Embryonic facial prominence (tissue), 1 donor: Measurements from ENCODE around the gene PKP4.

Source experiments
- DNase-seq: peaks from one replicate; pipeline ENCODE4 v3.0.0-alpha.2; 2016; ENCODE audit errors: extremely low spot score

The PKP4 gene

DNA sequence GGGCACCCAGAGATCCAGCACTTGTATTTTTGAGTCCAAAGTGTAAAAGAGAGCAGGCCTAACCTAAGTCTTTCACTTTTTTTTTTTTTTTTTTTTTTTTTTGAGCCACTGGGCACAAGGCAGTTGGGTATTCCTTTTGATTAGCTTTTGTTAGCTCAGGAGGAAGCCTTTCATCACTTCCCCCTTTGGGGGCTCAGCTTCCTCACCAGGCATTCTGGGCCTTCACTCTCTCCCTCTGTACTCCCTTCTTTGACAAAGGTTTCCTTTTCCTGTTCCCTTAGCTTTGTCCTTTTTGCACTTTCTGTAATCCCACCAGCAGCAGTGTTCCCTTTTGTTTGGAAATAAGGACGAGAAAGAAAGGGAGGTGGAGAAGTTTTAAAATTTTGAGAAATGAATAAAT, 88.2 kb downstream of the PKP4 start:
- no peak for DNase-seq

DNA sequence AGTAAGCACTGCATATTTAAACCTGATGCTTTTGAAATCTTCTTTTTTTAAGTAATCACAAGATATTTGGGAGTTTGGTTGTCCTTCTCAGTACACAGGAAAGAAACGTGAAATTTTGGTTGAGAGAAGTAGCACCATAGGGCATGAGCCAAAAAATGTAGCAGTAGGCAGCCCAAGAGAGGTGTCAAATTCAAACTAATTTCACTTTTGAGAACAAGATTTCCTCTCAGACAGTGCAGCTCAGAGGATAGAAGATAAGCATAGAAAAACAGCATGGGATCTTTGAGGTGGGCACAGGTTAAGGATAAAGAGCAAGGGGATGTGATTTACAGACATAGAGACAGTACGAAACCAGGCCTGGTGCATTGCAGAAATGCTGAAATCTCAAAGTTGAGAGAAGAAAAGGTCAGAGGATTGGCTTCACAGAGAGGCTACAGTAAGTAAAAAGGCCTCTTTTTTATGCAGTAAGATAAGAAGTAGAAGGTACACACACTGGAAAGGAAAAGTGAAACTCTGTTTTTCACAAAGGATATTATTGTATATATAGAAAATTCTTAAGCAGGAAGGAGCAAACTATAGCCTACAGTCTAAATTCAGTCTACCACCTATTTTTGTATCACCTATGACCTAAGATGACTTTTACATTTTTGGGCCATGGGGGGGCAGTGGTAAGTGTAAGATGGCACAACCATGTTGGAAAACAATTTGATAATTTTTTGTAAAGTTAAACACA, 89.8 kb downstream of the PKP4 start:
- DNase-seq: no peak

DNA sequence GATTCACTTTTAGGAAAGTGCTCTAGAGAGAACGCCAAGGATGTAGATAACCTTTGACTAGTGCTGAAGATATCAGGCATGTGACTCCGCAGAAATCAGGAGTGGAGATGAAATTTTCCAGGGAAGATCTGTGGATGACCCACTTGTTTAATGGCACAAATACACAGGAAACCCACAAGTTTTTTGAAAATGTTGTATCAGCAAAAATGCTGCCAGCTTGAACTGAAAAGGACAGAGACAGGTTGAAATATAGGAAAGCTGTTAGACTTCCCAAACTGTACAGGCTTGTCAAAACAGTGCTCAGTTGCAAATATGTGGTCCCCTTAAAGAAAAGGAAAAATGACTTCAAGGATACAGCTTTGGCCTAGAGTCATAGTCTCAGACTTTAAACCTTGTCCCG, 96.5 kb downstream of the PKP4 start:
- DNase-seq: no peak

DNA sequence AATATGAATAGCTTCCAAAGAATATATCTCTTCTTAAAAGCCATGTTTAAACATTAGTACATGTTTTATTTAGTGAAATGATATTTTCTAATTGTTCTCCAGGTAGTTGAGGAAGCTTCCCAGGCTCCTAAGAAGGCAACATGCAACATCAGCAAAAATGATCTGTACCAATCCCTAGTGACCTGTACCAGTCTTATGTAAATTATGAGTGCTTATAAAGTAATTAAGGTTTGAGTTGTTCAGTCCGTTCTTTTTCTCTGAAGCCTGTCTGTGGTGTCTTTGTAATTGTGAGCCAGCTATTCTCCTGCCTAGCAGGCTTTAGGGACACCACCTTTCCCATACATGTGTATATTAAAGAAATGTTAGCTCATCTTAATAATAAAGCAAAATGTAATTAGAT, 98.2 kb downstream of the PKP4 start:
- DNase-seq: no peak

DNA sequence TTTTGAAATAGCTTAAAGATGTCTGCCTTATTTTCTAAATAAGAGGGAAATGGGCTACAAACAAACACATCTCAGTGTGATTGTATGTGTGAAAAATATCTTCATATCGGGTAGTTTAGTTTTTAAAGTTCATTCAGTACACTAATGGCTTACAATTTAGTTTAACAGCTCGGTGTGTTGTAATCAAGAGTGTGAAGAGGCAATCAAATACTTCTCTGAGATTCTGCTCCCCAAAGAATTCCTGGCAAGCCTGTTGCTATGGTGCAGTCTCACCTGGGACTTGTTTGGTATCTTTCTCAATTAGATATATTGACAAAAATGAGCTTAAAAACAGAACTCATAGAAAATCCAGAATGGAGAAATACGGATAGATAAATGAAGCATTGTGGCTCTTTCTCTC, 99.4 kb downstream of the PKP4 start:
- DNase-seq: no peak

DNA sequence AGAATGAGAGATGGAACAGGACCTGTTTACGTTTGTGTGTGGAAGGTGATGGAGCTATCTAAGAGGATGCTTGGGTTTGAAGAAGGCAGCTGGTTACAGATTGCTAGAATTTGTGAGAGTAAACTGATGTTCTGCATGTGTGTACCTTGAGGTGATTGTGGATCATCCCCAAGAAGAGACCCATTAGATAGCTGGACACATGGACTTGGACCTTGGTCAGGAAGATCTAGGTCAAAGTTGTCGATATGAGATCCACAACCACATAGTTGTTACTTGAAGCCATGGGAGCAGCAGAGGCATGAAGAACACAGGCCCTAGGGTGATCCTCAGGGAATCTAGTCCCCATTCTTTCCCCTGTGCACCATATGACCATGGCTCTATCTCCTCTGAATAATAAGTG, 101.0 kb downstream of the PKP4 start:
- DNase-seq: no peak

DNA sequence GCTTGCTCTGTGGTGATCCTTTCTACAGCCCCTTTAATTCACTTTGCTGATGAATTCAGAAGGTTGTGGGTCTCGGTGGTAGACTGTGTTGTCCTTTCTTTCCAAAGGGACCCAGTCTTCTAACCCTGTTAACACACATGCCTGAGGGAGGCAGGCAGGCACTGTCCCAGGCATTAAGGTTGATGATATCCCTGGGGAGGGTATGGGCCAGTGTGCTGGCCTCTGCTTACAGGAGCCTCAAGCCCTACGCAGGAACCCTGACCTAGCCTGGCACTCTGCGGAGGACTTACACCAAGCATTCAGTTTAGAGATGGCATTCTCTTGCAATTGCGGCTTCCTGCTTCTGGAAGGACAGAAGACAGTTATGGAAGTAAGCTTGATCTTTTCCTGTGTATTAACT, 102.5 kb downstream of the PKP4 start:
- DNase-seq: no peak

DNA sequence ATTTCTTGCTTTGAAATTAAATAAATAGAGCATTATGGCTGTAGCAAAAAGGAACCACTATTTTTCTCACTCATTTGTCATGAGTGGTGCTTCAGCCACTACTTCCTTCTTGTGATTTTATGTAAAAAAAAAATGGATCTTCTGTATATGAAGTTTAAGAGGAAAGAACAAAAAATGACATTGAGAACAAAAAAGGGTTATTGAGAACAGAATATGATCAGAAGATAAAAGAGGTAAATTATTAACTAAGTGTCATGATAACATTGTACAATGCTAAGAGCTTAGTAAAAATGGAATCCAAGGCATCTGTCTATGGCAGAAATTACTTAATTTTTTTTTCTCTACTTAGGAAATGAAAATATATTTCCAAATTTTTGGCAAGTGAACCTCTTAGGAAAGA, 103.5 kb downstream of the PKP4 start:
- DNase-seq: no peak

DNA sequence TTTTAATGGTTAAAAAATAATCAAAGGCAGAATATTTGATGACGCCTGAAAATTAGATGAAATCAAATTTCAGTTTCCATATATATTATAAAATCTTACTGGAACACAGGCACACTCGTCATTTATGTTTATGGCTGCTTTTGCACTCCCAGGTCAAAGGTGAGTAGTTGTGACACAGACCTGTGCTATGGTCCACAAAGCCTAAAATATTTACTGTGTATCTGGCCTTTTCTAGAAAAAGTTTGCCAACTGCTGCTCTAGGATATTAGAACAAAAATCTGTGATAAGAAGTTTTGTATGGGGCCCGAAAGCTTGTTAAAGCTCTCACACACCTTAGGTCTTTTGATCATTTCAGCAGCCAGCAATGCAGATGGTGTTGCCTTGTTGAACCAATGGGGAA, 104.3 kb downstream of the PKP4 start:
- DNase-seq: no peak

DNA sequence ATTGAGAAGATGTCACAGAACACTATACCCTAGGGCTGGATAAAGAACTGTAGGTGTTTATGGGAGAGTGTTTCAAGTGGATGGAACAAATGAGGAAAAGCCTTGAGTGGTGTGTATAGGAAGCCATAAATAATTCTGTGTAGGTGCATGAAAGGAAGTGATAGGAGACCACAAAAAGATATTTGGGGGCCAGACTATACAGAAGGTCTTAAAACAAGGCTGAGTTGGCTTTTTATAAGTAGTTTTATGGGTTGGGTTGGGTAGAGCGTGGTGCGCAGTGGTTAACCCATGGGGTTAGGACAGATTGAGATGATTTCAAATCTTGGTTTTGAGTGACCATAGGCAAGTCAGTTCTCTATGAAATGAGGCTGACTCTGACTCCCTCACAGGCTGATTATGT, 110.5 kb downstream of the PKP4 start:
- DNase-seq: no peak

DNA sequence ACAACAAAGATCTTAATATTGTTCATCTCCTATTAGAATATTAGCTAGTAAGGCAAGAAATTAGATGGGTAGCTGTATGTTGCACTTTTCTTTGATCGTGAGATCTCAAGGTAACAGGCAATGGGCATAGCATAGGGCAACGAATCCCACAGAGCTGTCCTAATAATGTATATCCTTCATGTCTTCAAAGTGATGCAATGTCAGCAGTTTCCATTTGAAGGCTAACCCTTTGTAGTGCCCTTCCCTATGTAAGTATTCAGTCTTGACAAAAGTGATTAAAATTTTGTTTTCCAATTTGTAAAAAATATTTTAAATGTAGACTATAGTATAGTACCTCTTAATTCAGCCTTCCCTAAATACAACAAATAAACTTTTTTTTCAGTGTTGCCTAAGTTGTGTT, 112.5 kb downstream of the PKP4 start:
- DNase-seq: no peak

DNA sequence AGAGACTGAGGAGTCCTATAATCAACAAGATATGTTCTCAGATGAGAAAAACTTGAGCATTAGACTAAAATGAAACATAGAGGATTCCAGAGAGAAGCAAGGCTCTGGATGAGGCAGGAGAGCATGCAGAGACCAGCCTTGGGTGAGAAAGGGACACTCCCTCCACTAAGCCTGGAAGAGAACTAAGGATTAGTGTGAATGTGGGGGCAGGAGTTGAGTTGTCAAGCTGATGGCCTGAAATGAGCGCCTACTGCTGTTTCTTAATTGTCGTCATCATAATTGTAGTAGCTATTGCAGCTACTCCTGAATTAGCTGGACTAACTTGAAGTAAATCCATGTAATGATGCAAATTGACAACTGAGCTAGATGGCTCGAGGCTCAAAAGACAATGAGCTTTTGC, 114.1 kb downstream of the PKP4 start:
- DNase-seq: no peak

DNA sequence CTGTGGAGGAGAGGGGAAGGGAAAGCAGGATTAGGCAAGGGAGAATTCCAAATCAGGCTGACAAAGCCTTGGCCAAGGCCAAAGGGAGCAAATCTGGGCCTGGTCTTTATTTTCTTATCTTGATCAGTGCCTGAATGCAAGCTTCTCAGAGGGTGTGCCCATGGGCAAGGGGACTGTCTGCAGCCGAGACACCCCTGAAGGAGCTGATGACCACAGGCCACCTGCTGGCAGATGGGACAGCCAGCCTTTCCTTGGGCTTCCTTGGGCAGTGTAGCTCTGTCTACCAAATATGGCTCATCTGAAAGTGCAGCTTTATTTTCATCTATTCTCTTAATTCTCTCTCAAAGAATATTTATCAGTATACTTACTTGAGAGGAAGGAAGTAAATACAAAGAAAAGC, 117.0 kb downstream of the PKP4 start:
- DNase-seq: no peak

DNA sequence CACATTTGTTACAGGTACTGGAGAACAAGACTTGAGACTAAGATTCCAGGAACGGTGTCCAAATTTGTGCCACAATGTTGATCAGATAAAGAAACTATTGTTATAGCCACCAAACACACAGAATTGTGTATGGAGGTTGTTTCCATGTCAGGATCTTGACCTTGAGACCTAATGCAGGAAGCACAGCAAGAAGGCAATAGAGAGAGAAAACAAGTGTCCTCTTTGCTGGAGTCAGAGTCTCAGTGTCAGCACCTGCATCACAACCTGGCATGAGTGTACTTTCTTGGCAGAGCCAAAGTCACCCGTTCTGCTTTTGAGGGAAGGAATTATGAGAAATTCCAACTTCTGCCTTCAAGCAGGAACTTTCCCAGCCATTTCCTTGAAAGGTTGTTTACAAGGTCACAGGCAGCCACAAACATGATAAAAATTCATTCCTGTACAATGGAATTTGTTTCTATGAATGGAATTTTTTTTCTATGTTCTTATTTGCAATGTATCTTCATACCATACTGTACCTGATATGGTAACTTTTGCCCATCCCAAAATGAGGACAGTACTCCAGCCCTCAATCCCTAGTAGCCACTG, 118.4 kb downstream of the PKP4 start:
- DNase-seq: no peak

DNA sequence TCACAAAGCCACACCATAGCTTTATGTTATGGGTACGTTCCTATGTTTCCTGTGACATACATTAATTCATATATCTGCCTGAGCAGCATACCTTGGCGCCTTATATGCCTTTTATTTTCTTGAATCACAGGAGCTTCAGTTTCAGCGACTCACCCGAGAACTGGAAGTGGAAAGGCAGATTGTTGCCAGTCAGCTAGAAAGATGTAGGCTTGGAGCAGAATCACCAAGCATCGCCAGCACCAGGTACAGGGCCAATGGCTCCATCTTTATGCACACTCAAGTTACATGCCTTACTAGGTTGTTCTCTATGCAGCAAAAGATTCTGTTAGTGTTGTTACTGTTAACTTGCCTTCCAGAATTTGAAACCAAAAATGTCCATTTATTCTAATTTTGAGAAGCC, 120.4 kb downstream of the PKP4 start:
- DNase-seq: no peak

DNA sequence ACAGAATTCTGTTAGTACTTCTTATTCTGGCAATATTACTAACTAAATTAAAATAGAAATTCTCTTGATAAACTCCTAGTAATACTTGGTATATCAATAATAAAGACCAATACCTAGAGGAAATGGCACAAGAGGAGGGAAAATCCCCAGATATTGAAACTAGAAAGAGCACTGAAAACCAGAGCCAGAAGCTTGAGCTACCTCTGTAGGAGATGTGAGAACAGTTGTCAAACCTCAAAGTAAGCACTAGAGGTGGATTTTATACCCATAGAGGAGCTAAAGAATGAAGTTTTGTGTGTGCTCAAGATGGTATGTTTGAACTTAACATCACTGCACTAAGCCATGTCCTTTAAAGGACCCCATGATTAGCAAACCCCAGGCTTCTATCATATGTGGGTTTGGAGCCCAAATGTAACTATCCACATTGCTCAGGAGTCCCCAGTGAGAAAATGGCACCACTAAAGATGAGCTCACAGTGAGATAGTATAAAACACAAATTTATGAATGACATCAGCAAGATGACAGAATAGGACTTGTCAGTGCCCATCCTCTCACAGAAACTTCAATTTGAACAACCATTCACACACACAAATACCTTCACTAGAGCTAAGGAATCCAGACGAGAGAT, 122.1 kb downstream of the PKP4 start:
- DNase-seq: no peak

DNA sequence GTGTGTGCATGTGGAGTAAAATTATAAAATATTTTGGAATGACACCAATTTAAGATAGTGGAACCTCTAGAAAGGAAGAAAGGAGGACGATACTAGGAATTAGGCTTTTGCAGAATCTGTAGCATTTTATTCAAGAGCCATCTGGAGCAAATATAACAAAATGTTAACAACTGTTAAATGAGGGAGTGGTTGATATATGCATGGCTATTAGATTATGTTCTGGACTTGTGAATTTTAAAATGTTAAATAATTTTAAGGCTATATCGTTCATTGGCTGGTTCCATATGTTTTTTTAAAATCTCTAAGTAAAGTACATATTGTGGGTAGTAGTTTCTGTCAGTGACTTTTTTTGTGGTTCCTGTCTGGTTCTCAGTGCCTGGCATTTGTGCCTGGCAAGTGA, 123.2 kb downstream of the PKP4 start:
- no peak for DNase-seq

DNA sequence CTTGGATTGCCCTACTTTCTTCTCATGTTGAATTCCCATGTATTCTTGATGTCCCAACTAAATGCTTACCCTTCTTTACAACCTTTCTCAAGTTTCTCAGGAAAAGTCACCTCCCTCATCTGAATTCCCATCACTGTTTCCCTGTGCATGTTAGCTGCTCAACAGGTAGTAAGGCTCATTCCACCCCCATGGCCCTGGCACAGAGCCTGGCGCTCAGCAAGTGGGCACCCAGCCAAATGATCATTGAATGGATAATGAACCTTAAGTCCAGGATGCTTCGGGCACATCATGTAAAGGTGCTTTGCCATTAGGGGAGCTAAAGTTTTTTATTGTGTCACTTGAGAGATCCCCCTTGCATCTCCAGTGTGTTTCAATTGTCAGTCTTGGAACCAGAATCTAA, 124.0 kb downstream of the PKP4 start:
- DNase-seq: no peak

DNA sequence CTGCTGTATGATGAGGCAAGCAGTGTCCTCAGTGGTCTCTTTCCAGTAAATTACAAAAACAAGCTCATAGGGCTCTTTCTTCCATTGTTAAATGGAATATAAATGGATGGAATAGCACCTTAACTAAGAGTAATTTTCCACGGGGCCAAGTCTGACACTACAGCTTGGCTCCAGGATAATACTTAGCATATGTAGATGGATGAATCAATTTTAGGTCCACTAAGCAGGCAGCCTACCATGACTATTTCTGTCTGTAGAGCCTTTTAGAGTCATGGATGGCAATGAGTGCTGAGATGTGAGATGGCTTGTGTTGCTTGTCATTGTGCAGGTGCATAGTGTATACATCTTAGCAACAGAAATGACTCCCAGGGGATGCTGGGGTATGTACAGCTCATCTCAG, 125.9 kb downstream of the PKP4 start:
- DNase-seq: no peak

DNA sequence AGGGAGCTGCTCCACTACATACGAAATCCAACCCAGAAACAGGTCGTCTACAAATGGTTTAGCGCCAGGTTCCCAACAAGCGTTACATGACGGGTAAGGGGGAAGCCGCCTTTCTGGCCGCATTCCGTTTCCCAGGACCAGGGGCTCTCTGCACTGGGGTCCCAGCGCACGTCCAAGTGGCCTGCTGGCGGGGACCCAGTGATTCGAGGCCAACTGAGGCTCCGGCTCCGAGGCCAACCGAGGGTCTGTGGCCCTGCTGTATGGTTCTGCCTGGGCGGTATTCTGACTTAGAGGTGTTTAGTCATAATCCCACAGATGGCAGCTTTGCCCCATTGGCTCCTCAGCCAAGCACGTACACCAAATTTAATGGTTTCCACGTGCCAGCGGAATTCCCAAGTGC, 127.2 kb downstream of the PKP4 start:
- no peak for DNase-seq

DNA sequence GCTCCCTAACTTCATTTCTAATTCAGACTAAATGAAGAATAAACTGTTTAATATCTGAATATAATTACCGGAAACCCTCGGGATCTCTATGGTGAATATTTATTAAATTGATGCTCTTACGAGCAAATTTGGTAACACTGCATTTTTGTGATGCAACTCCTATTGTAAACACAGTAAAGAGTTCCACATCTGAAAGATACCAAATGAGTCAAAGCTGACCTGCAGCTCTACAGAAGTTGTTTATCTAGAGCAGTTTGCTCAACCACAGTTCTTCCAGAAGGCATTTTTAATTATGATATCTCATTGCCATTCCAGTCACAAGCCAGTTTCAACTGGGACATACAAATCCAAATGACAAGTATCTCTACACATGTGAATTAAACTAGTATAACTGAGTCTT, 129.7 kb downstream of the PKP4 start:
- no peak for DNase-seq

DNA sequence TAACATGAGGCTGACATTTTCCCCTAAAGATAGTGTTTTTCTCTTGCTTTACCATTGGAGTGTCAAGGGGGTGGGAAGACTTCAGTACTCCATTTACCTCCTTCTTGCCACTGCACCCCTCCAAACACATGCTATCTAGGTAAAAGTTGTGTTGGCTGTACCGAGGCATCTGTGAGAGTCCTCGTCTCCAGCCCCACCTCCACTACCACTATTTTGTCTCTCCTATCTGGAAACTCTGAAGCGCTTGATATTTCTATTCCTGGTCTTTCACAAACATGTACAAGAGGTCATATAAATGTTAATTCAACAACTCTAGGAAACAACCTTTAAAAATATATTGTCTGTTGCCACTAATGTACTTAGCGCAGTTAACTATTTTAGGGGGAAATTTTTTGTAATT, 132.6 kb downstream of the PKP4 start:
- no peak for DNase-seq

DNA sequence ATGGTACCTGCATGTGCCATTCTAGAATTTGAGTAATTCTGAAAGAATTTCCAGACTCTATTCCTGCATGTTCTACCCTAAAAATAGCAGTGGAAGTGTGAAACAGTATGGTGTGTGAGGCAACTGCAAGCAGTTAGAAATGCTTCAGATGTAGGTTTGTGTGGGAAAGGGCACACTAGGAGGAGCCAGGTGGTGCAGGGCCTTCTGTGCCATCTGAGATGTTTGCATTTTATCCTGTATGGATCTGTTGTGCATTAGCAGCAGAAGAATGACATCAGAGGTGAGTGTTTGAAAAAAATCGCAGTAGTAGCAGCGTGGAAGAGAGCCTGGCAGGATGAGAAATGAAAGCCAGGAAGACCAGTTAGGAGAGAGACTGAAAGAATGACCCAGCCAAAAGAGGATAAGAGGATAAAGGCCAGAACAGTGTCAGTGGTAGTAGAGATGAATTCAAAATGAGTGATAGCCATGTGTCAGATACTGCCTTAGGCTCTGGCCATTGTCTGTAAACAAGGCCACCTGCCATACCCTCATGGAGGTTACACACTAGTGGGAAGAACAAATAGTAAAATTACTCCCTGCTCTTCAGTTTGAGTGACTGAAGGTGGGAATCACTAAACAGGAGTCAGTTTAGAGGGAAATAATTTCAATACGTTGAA, 142.2 kb downstream of the PKP4 start:
- DNase-seq: no peak
